GM19240 (cell line): Measurements from ENCODE around the gene GABBR2.
"Not testable (repeated sequence)": the region's sequence is repeated elsewhere in the genome, so short reads cannot be mapped to it uniquely, and the experiment has no call there.

Source experiments
- DNase-seq: peaks from one replicate; pipeline ENCODE4 v3.0.0; 2011; ENCODE audit warnings: low spot score; ENCODE audit not compliant: insufficient read length

GABBR2 gene

GRCh38 chr9:98484162-98484561 is 224.6 kb downstream of the GABBR2 start:
- DNase-seq: no peak

- DNase-seq: no peak
These were observed 226.5 kb downstream of the GABBR2 start for GRCh38 chr9:98482226-98482625.

- DNase-seq: no peak
These were observed 227.1 kb downstream of the GABBR2 start for GRCh38 chr9:98481676-98482075.

GRCh38 chr9:98479967-98480847 is 228.5 kb downstream of the GABBR2 start:
- no peak for DNase-seq

GRCh38 chr9:98479449-98479848 is 229.3 kb downstream of the GABBR2 start:
- no peak for DNase-seq

GRCh38 chr9:98477884-98478283 is 230.9 kb downstream of the GABBR2 start:
- DNase-seq: no peak

- DNase-seq: no peak
These were observed 236.5 kb downstream of the GABBR2 start for GRCh38 chr9:98472216-98472615.

GRCh38 chr9:98471185-98471584 is 237.6 kb downstream of the GABBR2 start:
- DNase-seq: no peak

- no peak for DNase-seq
These were observed 240.0 kb downstream of the GABBR2 start for GRCh38 chr9:98468567-98469239.

GRCh38 chr9:98465799-98466198 is 242.9 kb downstream of the GABBR2 start:
- DNase-seq: no peak

GRCh38 chr9:98464156-98464690 is 244.5 kb downstream of the GABBR2 start:
- not testable (repeated sequence) for DNase-seq

GRCh38 chr9:98462310-98462709 is 246.4 kb downstream of the GABBR2 start:
- no peak for DNase-seq

- DNase-seq: no peak
These were observed 248.0 kb downstream of the GABBR2 start for GRCh38 chr9:98460704-98461103.

GRCh38 chr9:98457726-98458370 is 250.9 kb downstream of the GABBR2 start:
- DNase-seq: no peak

GRCh38 chr9:98456156-98456613 is 252.6 kb downstream of the GABBR2 start:
- no peak for DNase-seq

- DNase-seq: no peak
These were observed 253.2 kb downstream of the GABBR2 start for GRCh38 chr9:98455256-98456155.

GRCh38 chr9:98453589-98454311 is 255.0 kb downstream of the GABBR2 start:
- DNase-seq: no peak

- DNase-seq: no peak
These were observed 257.2 kb downstream of the GABBR2 start for GRCh38 chr9:98451576-98451975.

- DNase-seq: no peak
These were observed 258.2 kb downstream of the GABBR2 start for GRCh38 chr9:98450496-98450895.

- no peak for DNase-seq
These were observed 258.9 kb downstream of the GABBR2 start for GRCh38 chr9:98449871-98450270.
